Measurements from ENCODE around the gene RREB1. TPM values are rescaled to one million over a fixed set of nuclear protein-coding genes. Genes with fewer than 3 reads are reported as not detected.

RREB1 gene
- total RNA-seq, 1 donor from 2014 or later, result 29.3 TPM

DNA sequence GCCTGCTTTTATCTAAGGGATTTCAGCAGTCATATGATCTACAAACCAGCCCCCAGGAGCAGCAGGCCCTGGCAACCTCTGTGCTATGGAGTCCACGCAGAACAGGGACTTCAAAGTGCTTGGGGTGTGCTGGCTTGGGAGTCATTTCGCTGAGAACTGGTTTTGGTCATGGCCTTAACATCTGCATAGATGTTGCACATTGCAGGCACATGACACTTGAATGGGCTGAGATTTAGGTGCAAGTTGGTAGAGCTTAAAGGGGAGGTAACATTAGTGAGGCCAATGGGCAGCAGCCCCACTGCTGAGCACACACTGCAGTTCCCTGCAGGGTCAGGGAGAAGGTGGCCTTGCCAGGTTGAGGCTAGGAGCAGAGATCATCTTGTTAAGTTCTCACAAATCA, 43.6 kb downstream of the RREB1 start:
- Histone ChIP-seq H3K27me3 (ENCODE audit: control insufficient read depth, insufficient read depth, low read length) (no peaks in the 10 kb centered on the region), H3K4me3 (ENCODE audit: low read depth, low read length) (no peak overlapping the region), H3K36me3 (ENCODE audit: control insufficient read depth, insufficient read depth, low read length) (no peaks in the 10 kb centered on the region)
- no peak for DNase-seq (ENCODE audit: low read depth)
- TF ChIP-seq, protein P1, sequence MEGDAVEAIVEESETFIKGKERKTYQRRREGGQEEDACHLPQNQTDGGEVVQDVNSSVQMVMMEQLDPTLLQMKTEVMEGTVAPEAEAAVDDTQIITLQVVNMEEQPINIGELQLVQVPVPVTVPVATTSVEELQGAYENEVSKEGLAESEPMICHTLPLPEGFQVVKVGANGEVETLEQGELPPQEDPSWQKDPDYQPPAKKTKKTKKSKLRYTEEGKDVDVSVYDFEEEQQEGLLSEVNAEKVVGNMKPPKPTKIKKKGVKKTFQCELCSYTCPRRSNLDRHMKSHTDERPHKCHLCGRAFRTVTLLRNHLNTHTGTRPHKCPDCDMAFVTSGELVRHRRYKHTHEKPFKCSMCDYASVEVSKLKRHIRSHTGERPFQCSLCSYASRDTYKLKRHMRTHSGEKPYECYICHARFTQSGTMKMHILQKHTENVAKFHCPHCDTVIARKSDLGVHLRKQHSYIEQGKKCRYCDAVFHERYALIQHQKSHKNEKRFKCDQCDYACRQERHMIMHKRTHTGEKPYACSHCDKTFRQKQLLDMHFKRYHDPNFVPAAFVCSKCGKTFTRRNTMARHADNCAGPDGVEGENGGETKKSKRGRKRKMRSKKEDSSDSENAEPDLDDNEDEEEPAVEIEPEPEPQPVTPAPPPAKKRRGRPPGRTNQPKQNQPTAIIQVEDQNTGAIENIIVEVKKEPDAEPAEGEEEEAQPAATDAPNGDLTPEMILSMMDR (IDR thresholded peaks at IDR 0.05; ENCODE audit: insufficient read depth, low read length, poor library complexity, severe bottlenecking), result no peak

DNA sequence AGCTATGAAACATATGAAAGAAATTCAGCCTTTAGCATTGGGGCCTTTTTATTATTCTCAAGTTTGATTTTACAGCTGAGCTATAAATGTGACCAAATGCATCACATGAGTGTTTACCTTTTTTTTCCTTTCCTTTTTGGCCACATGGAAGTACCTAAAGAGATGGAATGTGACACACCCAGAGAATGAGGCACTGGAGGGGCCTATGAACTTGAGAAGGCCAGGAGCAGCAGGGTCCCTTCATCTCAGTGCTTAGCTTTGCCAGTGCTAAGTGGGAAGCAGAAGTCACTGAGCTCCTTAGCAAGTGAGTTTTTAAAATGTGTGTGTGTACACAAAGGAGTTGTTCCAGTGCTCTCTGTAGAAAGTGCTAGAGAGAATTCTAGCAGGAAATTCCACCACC, 44.7 kb downstream of the RREB1 start:
- Histone ChIP-seq H3K36me3 (ENCODE audit: control insufficient read depth, insufficient read depth, low read length) (no peaks in the 10 kb centered on the region), H3K27me3 (ENCODE audit: control insufficient read depth, insufficient read depth, low read length) (no peaks in the 10 kb centered on the region), H3K4me3 (ENCODE audit: low read depth, low read length) (no peak overlapping the region)
- TF ChIP-seq, protein P1 (IDR thresholded peaks at IDR 0.05; ENCODE audit: insufficient read depth, low read length, poor library complexity, severe bottlenecking), result no peak
- no peak for DNase-seq (ENCODE audit: low read depth)

DNA sequence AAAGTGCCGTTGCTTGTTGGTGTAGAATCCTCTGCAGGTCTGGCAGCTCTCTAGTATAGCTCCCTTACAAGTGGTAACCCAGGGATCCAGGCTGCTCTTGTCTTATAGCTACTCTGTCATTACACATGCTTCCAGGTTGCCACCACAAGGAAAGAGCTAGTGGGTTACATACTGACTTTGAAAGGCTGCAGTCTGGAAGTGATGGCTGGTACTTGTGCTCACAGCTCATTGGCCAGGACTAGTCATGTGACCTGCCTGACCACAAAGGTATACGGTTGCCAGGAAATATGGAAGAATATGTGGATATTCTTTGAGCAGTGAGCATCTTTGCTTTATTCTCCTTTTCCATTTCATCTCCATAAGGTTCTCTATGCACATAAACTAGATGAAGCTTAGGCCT, 46.0 kb downstream of the RREB1 start:
- Histone ChIP-seq H3K36me3 (ENCODE audit: control insufficient read depth, insufficient read depth, low read length) (no peaks in the 10 kb centered on the region), H3K4me3 (ENCODE audit: low read depth, low read length) (no peak overlapping the region), H3K27me3 (ENCODE audit: control insufficient read depth, insufficient read depth, low read length) (no peaks in the 10 kb centered on the region)
- TF ChIP-seq, protein P1 (IDR thresholded peaks at IDR 0.05; ENCODE audit: insufficient read depth, low read length, poor library complexity, severe bottlenecking), result no peak
- no peak for DNase-seq (ENCODE audit: low read depth)

DNA sequence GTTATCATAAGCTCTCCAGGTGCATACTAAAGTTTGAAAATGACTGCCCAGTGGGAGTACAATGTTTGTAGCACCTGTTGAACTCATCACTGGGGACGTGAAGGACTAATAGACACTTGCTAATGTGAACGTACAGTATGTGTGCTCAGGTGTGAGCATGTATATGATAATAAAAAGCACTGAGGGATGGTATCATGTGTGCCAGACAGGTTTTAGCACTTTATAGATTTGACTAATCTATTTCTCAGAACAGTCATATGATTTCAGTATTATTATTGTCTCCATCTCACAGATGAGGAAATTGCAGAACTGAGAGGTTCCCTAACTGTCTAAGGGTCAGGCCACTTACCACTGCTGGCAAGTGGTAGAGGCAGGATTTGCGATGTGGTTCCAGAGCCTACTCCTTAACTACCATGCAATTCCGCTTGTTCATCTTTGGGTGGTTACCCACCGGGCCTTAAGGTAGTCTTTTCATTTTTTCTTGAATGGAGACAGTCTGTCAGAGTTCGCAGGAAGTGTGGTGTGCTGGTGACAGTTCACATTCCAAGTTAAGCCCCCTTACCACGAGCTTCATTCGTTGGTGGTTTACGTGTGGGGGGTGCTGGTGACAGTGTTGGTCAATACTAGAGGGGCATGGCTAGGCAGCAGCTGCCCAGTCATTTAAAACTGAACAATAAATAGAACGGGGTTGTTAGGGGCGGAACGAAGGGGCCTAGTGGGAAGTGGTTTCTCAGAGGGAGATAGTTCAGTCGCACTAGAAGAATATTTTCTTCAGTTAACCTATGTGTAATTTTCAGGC, 46.8 kb downstream of the RREB1 start:
- Histone ChIP-seq H3K4me3 (ENCODE audit: low read depth, low read length) (no peak overlapping the region), H3K27me3 (ENCODE audit: control insufficient read depth, insufficient read depth, low read length) (no peaks in the 10 kb centered on the region), H3K36me3 (ENCODE audit: control insufficient read depth, insufficient read depth, low read length) (no peaks in the 10 kb centered on the region)
- DNase-seq (ENCODE audit: low read depth), result no peak
- TF ChIP-seq, protein P1 (IDR thresholded peaks at IDR 0.05; ENCODE audit: insufficient read depth, low read length, poor library complexity, severe bottlenecking), result no peak

DNA sequence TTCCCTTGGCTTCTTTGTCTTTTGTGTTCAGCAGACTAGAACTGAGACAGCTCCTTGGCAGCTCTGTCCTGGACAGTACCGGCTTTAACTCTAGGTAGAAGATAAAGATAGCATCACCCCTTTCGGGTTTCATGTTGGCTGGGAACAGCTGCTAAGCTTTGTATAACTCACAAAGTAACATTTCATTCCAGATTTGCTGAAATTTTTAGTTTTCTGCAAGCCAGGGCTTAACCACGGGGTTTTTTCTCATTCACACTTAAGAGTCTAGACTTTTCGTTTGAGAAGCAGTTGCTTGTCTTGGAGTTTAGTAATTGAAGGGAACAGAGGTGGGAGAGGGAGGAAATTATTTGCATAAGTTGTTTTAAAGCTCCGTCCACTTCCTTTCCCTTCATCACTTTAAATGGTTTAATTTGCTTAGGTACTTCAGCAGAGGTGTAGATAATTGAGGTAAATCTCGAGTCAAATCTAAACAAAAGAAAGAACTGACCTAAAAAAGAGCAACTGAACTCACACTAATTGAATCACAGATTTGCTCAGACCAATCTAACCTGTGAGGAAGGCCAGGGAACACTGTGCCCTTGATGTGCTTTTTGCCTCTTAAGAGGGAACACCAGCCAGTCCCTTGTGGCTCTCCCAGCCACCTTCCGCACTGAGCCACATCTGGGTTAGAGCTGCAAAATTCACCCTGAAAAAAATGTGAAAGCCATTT, 48.3 kb downstream of the RREB1 start:
- DNase-seq (ENCODE audit: low read depth), result no peak
- H3K4me3 ChIP-seq (ENCODE audit: low read depth, low read length), result no peak overlapping the region
- no peaks in the 10 kb centered on the region for H3K27me3 ChIP-seq (ENCODE audit: control insufficient read depth, insufficient read depth, low read length)
- H3K36me3 ChIP-seq (ENCODE audit: control insufficient read depth, insufficient read depth, low read length), result no peaks in the 10 kb centered on the region
- TF ChIP-seq, protein P1 (IDR thresholded peaks at IDR 0.05; ENCODE audit: insufficient read depth, low read length, poor library complexity, severe bottlenecking), result no peak
